ENCODE results near the gene MRPL24. TPM values are rescaled to one million over a fixed set of nuclear protein-coding genes. Genes with fewer than 3 reads are reported as not detected.

Gene MRPL24
- total RNA-seq, 1 experiment from 2014 or later: 102 TPM

DNA sequence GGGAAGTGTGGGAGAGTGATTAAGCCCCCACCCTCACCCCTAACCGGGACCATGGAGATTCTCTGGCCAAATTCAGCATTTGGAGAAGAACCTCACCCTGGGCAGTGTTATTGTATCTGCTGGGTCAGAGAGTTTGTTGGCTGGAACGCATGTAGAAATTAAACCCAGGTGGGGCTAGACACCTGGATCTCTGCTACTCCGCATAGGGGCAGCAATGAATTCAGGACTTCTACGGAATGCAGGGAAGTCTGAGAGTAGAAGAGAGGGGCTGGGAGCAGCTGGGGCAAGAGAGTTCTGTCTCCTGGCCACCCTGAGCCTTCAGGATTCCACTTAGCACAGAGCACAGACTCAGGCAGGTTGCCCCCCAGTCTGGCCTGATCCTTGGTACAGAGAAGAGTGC lies 31.9 kb downstream of the MRPL24 start:
- Histone ChIP-seq H3K9ac (ENCODE audit: low read length) (no peak overlapping the region), H3K27me3 (ENCODE audit: low read length) (no peaks in the 10 kb centered on the region), H3K36me3 (ENCODE audit: insufficient read depth, low read length) (no peaks in the 10 kb centered on the region), H3K9me3 (ENCODE audit: low read length) (no peaks in the 10 kb centered on the region), H3K4me1 (ENCODE audit: low read length) (peaks cover 17% of the 10 kb centered on the region), H2AFZ (ENCODE audit: low read length) (no peak overlapping the region), H3K4me3 (ENCODE audit: low read length) (no peak overlapping the region), H4K20me1 (ENCODE audit: insufficient read depth, low read depth, low read length) (0 out of 2 replicates have a peak, but pooled peaks cover 5% of the 10 kb centered on the region), H3K27ac (ENCODE audit: low read length) (no peak overlapping the region), H3K9me2 (replicated peaks; ENCODE audit: insufficient read depth, low read length) (no peaks in the 10 kb centered on the region), H3K79me2 (ENCODE audit: low read length) (no peaks in the 10 kb centered on the region), H3K4me2 (ENCODE audit: low read depth, low read length, poor library complexity, severe bottlenecking) (no peak overlapping the region)
- DNase-seq: no peak

DNA sequence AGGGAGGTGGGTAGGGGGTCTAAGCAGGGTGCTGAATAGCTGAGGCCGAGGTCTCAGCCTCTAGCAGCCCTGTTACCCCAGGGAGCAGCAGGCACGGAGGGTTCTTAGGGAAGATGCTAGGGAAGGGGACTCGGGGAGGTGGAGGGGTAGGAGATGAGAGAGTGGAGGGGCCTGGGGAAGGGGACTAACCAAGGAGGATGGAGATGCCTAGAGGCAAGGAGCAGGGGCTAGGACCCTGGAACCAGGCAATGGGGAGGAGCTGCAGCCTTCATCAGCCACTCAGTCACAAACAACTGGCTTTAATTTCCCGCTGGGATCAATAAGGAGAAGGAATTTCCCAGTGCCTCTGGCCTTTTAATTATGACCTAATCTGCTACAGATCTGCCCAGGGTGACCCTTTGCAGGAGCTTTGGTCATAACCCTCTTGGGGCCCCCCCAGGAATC lies 32.6 kb downstream of the MRPL24 start:
- Histone ChIP-seq H3K4me2 (ENCODE audit: low read depth, low read length, poor library complexity, severe bottlenecking) (no peak overlapping the region), H3K4me3 (ENCODE audit: low read length) (no peak overlapping the region), H3K27ac (ENCODE audit: low read length) (no peak overlapping the region), H3K9me3 (ENCODE audit: low read length) (no peaks in the 10 kb centered on the region), H3K79me2 (ENCODE audit: low read length) (no peaks in the 10 kb centered on the region), H3K27me3 (ENCODE audit: low read length) (no peaks in the 10 kb centered on the region), H3K36me3 (ENCODE audit: insufficient read depth, low read length) (no peaks in the 10 kb centered on the region), H3K9me2 (replicated peaks; ENCODE audit: insufficient read depth, low read length) (no peaks in the 10 kb centered on the region), H3K4me1 (ENCODE audit: low read length) (peaks cover 17% of the 10 kb centered on the region), H4K20me1 (ENCODE audit: insufficient read depth, low read depth, low read length) (0 out of 2 replicates have a peak, but pooled peaks cover 5% of the 10 kb centered on the region), H3K9ac (ENCODE audit: low read length) (no peak overlapping the region), H2AFZ (ENCODE audit: low read length) (no peak overlapping the region)
- no peak for DNase-seq

DNA sequence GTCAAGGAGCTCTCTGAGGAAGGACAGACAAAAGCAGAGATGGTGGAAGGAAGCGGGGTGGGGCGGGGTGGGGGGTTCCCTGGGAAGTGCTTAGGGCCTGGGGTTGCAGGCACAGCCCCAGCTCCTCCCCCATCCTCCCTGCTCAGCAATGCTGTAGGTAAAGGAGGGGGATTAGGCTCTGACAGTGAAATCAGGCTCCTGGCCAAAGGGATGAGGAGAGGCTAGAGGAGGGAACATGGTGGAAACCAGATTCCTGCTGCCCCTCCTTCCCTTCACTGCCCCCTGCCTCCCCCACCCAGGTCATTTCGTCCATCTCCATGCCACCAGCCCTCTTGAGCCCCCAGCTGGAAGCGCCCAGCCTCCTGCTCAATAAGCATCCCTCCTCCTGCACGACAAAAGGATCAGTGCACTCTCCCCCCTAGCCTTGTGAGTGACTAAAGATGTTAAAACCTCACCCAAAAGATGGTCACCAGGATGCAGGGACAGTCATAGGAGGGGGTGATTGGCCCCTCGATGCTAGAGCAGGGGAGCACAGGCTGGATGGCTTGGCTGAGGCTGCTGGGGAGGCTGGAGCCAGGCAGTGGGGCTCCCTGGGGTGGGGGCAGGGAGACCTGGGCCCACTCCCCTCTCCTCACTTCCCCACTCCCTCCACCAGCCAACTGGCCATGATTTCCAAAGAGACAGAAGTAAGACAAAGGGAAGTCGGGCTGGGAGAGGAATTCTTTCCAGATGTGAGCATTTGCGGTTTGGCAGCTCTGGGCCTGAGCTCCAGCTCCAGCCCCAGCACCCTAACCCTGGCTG lies 33.3 kb downstream of the MRPL24 start:
- no peak overlapping the region for H3K4me3 ChIP-seq (ENCODE audit: low read length)
- H2AFZ ChIP-seq (ENCODE audit: low read length): no peak overlapping the region
- H3K27me3 ChIP-seq (ENCODE audit: low read length): no peaks in the 10 kb centered on the region
- no peaks in the 10 kb centered on the region for H3K9me3 ChIP-seq (ENCODE audit: low read length)
- no peaks in the 10 kb centered on the region for H3K9me2 ChIP-seq (replicated peaks; ENCODE audit: insufficient read depth, low read length)
- H3K4me1 ChIP-seq (ENCODE audit: low read length): peaks cover 17% of the 10 kb centered on the region
- H3K27ac ChIP-seq (ENCODE audit: low read length): no peak overlapping the region
- H3K4me2 ChIP-seq (ENCODE audit: low read depth, low read length, poor library complexity, severe bottlenecking): peak overlapping the region; percentile 98
- H4K20me1 ChIP-seq (ENCODE audit: insufficient read depth, low read depth, low read length): 0 out of 2 replicates have a peak, but pooled peaks cover 5% of the 10 kb centered on the region
- no peaks in the 10 kb centered on the region for H3K36me3 ChIP-seq (ENCODE audit: insufficient read depth, low read length)
- H3K9ac ChIP-seq (ENCODE audit: low read length): no peak overlapping the region; the same call in 1 of the 2 replicates
- no peak for DNase-seq
- no peaks in the 10 kb centered on the region for H3K79me2 ChIP-seq (ENCODE audit: low read length)

DNA sequence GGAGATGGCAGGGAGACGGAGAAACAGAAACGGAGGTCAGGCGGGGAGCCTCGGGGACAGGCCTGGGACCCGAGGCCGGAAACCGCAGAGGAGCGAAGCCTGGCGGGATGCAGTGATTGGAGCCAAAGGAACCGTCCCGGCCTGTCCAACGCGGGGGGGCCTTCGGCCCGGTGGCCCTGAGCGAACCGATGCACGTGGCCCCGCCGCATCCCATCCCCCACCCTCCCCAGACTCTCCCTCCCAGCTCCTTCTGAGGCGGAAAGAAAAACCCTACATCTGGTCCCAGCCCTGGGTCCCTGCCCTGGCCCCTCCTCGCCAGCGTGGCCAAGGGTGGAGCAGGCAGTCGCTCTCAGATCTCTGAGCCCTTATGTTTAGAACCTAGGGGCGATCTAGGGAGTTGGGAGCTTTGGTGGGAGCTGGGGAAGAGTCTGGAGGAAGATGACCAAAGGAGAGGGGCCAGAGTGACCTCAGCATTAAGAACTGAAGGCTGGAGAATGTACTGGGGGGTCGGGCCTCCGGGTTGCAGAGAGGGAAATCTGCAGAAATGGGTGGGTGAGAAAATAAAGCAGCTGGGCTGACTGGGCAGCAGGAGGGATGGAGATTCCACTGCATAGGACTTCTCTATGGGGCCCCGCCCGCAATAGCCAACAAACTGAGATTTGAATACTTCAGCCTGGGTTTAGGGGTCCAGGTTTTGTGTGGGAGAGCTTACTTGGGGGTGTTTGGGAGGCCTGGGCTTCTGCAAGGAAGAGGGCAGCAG lies 34.1 kb downstream of the MRPL24 start:
- H3K4me2 ChIP-seq (ENCODE audit: low read depth, low read length, poor library complexity, severe bottlenecking): peak overlapping the region; percentile 98
- DNase-seq: peak; percentile 60
- H3K27ac ChIP-seq (ENCODE audit: low read length): no peak overlapping the region
- H3K27me3 ChIP-seq (ENCODE audit: low read length): no peaks in the 10 kb centered on the region
- H3K9me3 ChIP-seq (ENCODE audit: low read length): no peaks in the 10 kb centered on the region
- no peaks in the 10 kb centered on the region for H3K9me2 ChIP-seq (replicated peaks; ENCODE audit: insufficient read depth, low read length)
- H3K9ac ChIP-seq (ENCODE audit: low read length): peak overlapping the region; percentile 70
- no peaks in the 10 kb centered on the region for H3K36me3 ChIP-seq (ENCODE audit: insufficient read depth, low read length)
- peak overlapping the region; percentile 71 for H3K4me3 ChIP-seq (ENCODE audit: low read length)
- peaks cover 17% of the 10 kb centered on the region for H3K4me1 ChIP-seq (ENCODE audit: low read length)
- H2AFZ ChIP-seq (ENCODE audit: low read length): peak overlapping the region; percentile 75; the same call in 1 of the 2 replicates
- 0 out of 2 replicates have a peak, but pooled peaks cover 5% of the 10 kb centered on the region for H4K20me1 ChIP-seq (ENCODE audit: insufficient read depth, low read depth, low read length)
- no peaks in the 10 kb centered on the region for H3K79me2 ChIP-seq (ENCODE audit: low read length)

DNA sequence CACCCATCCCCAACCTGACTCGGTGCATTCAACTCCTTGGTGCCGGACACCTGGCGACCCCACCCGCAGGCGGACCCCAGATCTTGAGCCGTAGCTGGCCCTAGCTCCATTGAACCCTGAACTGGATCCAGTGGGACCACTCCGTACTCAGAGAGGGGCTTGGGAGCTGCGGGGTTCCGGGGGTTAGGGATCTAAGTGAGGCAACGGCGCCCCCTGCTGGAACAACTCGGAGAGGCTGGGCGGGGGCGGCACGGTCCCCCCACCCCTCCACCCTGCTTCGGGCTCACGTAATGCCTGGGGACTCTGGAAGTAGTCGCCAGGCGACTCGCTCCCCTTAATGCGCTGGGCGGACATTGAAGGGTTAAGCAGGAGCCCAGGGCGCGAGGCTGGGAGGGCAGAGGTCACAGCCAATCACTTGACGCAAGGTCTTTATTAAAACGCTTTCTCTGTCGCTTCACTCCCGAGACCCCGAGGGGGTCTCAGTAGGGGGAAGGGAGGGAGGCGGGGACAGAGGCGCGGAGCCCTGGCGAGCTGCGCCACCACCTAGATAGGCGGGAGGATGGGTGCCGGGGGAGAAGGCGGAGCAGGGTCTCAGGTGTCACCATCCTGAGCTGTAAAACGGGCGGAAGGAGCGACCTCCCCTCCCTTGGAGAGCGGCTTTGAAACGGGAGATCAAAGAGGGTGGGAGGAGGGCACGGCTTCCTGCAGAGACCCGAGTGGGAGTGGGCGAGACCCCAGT lies 34.8 kb downstream of the MRPL24 start:
- Histone ChIP-seq H3K27me3 (ENCODE audit: low read length) (no peaks in the 10 kb centered on the region), H3K4me2 (ENCODE audit: low read depth, low read length, poor library complexity, severe bottlenecking) (peak overlapping the region; percentile 98), H3K9ac (ENCODE audit: low read length) (peak overlapping the region; percentile 70), H4K20me1 (ENCODE audit: insufficient read depth, low read depth, low read length) (0 out of 2 replicates have a peak, but pooled peaks cover 5% of the 10 kb centered on the region), H3K4me3 (ENCODE audit: low read length) (peak overlapping the region; percentile 71), H3K9me2 (replicated peaks; ENCODE audit: insufficient read depth, low read length) (no peaks in the 10 kb centered on the region), H3K79me2 (ENCODE audit: low read length) (no peaks in the 10 kb centered on the region), H3K27ac (ENCODE audit: low read length) (no peak overlapping the region), H3K36me3 (ENCODE audit: insufficient read depth, low read length) (no peaks in the 10 kb centered on the region), H3K9me3 (ENCODE audit: low read length) (no peaks in the 10 kb centered on the region), H3K4me1 (ENCODE audit: low read length) (peaks cover 17% of the 10 kb centered on the region), H2AFZ (ENCODE audit: low read length) (peak overlapping the region; percentile 75; the same call in 1 of the 2 replicates)
- DNase-seq: peak; percentile 85

DNA sequence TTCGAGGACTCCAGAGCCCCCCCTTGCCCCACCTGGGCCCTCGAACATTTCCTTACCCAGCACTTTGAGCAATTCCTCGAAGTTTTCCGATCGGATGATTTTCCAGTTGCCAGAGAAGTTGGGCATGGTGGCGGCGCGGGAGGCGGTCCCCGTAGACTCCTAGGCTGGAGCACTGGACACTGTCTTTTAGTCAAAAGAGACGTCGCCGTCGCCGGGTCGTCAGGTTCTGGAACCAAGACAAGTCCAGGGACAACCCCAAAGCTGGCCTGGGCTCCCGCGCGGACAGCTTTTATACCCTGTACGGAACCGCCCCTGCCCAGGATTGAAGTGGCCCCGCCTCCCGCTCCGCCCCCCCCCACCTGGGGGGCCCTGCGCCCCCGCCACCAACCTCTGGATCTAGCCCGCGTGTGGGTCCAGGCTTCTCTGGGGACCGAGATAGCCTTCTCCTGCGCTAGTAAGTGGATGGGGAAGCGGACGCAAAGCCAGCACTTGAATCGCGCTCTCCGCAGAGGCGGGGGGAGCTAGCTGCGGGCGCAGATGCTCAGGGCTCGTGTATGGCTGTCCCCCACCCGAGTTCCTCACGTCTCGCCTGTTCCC lies 35.5 kb downstream of the MRPL24 start, which contains the start of gene CRABP2:
TSS of gene CRABP2 (minus strand) at position 263 of the 597 bp plus-strand sequence. CDS start at position 126, 137 bp downstream.
- H3K9me2 ChIP-seq (replicated peaks; ENCODE audit: insufficient read depth, low read length): no peaks in the 10 kb centered on the region
- no peaks in the 10 kb centered on the region for H3K79me2 ChIP-seq (ENCODE audit: low read length)
- peak within 1 kb of the TSS; percentile 70 for H3K9ac ChIP-seq (ENCODE audit: low read length)
- no peak for DNase-seq
- peak within 1 kb of the TSS; percentile 71 for H3K4me3 ChIP-seq (ENCODE audit: low read length)
- H4K20me1 ChIP-seq (ENCODE audit: insufficient read depth, low read depth, low read length): 0 out of 2 replicates have a peak, but pooled peaks cover 5% of the 10 kb centered on the region
- no peak within 1 kb of the TSS for H3K27ac ChIP-seq (ENCODE audit: low read length)
- H3K9me3 ChIP-seq (ENCODE audit: low read length): no peaks in the 10 kb centered on the region
- peak within 1 kb of the TSS; percentile 75; the same call in 1 of the 2 replicates for H2AFZ ChIP-seq (ENCODE audit: low read length)
- H3K27me3 ChIP-seq (ENCODE audit: low read length): no peaks in the 10 kb centered on the region
- no peaks in the 10 kb centered on the region for H3K36me3 ChIP-seq (ENCODE audit: insufficient read depth, low read length)
- peak within 1 kb of the TSS; percentile 98 for H3K4me2 ChIP-seq (ENCODE audit: low read depth, low read length, poor library complexity, severe bottlenecking)
- H3K4me1 ChIP-seq (ENCODE audit: low read length): peaks cover 17% of the 10 kb centered on the region

DNA sequence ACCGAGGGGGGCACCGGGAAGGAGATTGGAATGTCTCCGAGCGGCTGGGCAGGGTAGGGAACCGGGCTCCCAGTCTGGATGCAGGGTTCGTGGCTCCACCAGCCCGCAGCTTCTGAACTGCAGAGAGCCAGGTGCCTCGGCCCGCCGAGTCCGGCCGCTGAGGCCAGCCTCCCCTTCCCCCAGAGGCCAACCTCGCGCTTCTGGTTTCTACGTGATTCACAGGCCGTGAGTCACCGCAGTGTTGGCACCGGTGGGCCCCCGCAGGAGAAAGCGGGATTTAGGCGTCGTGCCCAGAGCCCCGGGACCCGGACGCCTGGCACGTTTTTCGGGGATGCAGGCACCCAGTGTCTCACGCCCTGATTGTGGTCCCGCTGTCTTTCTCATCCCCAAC lies 36.0 kb downstream of the MRPL24 start:
- no peaks in the 10 kb centered on the region for H3K9me3 ChIP-seq (ENCODE audit: low read length)
- 0 out of 2 replicates have a peak, but pooled peaks cover 5% of the 10 kb centered on the region for H4K20me1 ChIP-seq (ENCODE audit: insufficient read depth, low read depth, low read length)
- no peak overlapping the region for H3K27ac ChIP-seq (ENCODE audit: low read length)
- no peaks in the 10 kb centered on the region for H3K9me2 ChIP-seq (replicated peaks; ENCODE audit: insufficient read depth, low read length)
- H3K36me3 ChIP-seq (ENCODE audit: insufficient read depth, low read length): no peaks in the 10 kb centered on the region
- H3K4me1 ChIP-seq (ENCODE audit: low read length): peaks cover 17% of the 10 kb centered on the region
- no peak overlapping the region for H3K9ac ChIP-seq (ENCODE audit: low read length)
- H3K4me3 ChIP-seq (ENCODE audit: low read length): no peak overlapping the region
- H3K27me3 ChIP-seq (ENCODE audit: low read length): no peaks in the 10 kb centered on the region
- no peak overlapping the region for H2AFZ ChIP-seq (ENCODE audit: low read length)
- no peaks in the 10 kb centered on the region for H3K79me2 ChIP-seq (ENCODE audit: low read length)
- no peak for DNase-seq
- H3K4me2 ChIP-seq (ENCODE audit: low read depth, low read length, poor library complexity, severe bottlenecking): no peak overlapping the region

Data from Karpas-422 (cell line).